Choroid plexus epithelial cell (primary cell): Measurements from ENCODE around the gene ZNF784.

ENCODE experiments used
- DNase-seq: peaks from one replicate; pipeline ENCODE4 v3.0.0-alpha.2; 2010; ENCODE audit warnings: low read depth
- H3K4me3 ChIP-seq: 2 replicates; pipeline ENCODE4 v1.5.1; 2011; ENCODE audit warnings: low read depth, mild to moderate bottlenecking, control low read depth, low read length, moderate library complexity
- CTCF ChIP-seq: conservative IDR thresholded peaks from 2 replicates; pipeline ENCODE4 v1.5.1; 2011; ENCODE audit warnings: low read depth, mild to moderate bottlenecking, control low read depth, inconsistent platforms, low read length, moderate library complexity

Gene ZNF784

DNA sequence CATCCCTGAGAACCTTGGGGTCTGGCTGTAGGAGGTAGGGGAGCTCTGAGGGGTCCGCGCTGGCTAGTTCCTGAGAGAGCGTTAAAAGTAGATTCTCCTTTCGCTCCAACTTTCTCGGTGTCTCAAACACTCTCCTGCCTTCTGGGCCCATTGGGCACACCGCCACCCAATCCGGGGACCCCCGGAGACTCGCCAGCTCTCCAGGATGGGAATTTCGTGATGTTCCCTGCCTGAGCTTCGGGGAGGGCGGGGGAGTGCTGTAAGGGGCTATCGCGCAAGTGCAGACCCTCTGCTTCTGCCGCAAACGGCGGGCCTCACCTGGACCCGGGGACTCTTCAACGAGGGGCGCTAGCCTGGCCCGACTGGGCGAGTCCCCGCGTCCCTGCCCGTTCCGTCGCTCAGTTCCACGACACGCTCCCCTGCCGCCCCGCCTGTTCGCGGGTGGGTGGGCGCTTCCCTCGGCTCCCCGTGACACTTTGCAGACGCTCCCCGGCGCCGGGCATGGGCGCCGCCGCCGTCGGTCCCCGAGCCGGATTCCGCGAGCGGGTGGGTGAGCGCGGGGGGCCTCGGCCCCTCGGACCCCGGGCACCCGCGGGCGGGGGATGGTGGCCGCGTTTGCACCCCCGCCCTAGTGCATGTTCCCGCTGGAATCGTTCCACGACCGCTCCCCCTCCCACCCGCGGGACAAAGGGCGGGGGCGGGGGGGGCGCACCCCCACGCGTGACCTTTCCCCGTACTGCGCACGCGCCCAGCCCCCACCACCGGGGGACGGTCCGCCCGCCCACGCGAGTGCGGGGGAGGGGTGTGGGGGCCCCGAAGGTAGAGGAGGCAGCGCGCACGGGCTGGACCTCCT, 23.6 kb upstream of the ZNF784 start, which contains the start of gene CCDC106:
CCDC106 (plus strand) TSS at position 481 of the 853 bp plus-strand sequence. CDS start 835 bp downstream, outside the sequence.
- TF ChIP-seq CTCF = no peak
- peak within 1 kb of the TSS; percentile 91 for H3K4me3 ChIP-seq
- peak; percentile 79 for DNase-seq

DNA sequence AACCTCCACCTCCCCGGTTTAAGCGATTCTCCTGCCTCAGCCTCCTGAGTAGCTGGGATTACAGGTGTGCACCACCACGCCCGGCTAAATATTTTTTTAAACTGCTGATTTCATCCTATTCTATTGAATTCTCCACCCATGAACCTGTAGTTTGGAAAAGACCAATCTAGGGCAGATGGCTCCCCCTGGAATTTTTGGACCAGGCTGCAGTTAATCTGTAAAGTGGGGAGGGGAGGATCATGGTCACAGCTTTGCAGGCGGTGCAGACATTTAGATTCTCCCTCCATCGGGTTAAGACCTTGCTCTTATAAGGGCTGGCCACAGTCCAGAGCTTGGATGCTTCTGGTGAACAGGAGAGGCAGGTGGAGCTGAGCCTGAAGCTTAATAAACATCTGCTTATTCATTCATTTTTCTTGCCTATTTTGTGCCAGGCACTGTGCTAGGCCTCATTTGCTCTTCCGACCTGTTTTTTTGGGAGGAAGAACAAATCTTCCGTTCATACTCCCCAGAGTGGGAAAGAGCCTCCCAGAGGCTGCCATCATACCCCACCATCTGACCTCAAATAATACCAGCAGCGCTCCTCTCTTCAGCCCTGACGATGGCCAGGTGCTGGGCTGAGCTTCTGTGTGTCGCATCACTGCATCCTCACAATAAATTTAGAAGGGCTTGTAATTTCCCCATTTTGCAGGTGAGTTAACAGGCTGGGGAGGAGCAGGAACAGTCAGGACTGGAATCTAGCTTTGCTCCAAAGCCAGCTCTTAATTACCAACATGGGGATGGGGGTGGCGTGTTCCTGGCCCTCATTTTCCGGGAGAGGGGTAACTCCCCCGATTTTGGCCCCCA, 22.7 kb upstream of the ZNF784 start:
- DNase-seq = no peak
- H3K4me3 ChIP-seq = peak overlapping the region; percentile 91
- TF ChIP-seq CTCF = no peak

- H3K4me3 ChIP-seq = no peak overlapping the region
- TF ChIP-seq CTCF = no peak
- no peak for DNase-seq
Observed at GRCh38 chr19:55645512-55645881, 21.1 kb upstream of the ZNF784 start.

DNA sequence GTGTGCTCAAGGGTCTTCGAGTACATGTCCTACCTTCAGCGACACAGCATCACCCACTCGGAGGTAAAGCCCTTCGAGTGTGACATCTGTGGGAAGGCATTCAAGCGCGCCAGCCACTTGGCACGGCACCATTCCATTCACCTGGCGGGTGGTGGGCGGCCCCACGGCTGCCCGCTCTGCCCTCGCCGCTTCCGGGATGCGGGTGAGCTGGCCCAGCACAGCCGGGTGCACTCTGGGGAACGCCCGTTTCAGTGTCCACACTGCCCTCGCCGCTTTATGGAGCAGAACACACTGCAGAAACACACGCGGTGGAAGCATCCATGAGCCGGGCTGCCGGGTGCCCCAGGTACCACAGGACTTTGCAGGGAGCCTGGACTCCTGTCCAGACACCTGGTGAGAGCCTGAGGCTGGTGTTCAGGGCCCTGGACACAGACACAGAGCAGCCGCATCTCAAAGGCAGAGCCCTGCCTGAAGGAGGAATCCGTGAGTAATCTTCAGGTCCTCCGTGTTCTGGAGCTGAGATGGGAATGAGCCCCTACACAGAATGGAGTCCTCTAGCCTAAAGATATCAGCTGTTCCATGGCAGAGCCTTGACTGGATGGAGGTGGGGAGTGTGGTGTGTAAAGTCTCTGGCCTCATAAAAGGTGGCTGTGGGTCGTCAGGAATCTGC, 20.6 kb upstream of the ZNF784 start:
- DNase-seq = no peak
- no peak overlapping the region for H3K4me3 ChIP-seq
- no peak for TF ChIP-seq CTCF

GRCh38 chr19:55644191-55644833, 19.9 kb upstream of the ZNF784 start:
- no peak for DNase-seq
- no peak for TF ChIP-seq CTCF
- peak overlapping the region; percentile 81 for H3K4me3 ChIP-seq

DNA sequence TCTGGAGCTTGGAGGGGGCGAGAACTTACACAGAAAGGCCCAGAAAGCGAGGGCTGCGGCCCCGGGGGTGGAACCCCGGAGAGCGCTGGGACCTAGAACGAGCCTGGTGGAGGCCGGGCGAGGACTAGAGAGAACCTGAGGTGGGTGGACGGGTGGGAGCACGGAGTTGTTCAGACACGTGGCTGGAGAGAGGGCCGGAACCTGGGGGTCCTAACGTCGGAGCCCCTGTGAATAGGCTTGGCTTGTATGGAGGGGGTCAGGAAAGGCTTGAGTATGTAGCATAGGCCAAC, 19.5 kb upstream of the ZNF784 start:
- TF ChIP-seq CTCF = no peak
- peak overlapping the region; percentile 81 for H3K4me3 ChIP-seq
- DNase-seq = no peak
